ENCODE results near the gene PATL2.
"Not testable (repeated sequence)": the region's sequence is repeated elsewhere in the genome, so short reads cannot be mapped to it uniquely, and the experiment has no call there.

Gene PATL2

GRCh38 chr15:44647036-44647435 is 64.1 kb downstream of the PATL2 start:
- DNase-seq (ENCODE audit: low spot score), result no peak

GRCh38 chr15:44646460-44646859 is 64.7 kb downstream of the PATL2 start:
- DNase-seq (ENCODE audit: low spot score), result no peak

GRCh38 chr15:44641651-44642050 is 69.5 kb downstream of the PATL2 start:
- DNase-seq (ENCODE audit: low spot score), result no peak

GRCh38 chr15:44636976-44637375 is 74.1 kb downstream of the PATL2 start:
- no peak for DNase-seq (ENCODE audit: low spot score)

GRCh38 chr15:44633603-44634002 is 77.5 kb downstream of the PATL2 start:
- no peak for DNase-seq (ENCODE audit: low spot score)

- DNase-seq (ENCODE audit: low spot score), result not testable (repeated sequence)
These were observed 85.8 kb downstream of the PATL2 start for GRCh38 chr15:44625286-44625685.

- no peak for DNase-seq (ENCODE audit: low spot score)
These were observed 87.9 kb downstream of the PATL2 start for GRCh38 chr15:44623178-44623577.

GRCh38 chr15:44620081-44620480 is 91.0 kb downstream of the PATL2 start:
- DNase-seq (ENCODE audit: low spot score), result no peak

GRCh38 chr15:44616974-44617373 is 94.1 kb downstream of the PATL2 start:
- no peak for DNase-seq (ENCODE audit: low spot score)

All from hematopoietic multipotent progenitor cell treated with erythropoietin and hydrocortisone succinate and interleukin-3 and kit ligand, for 15 days (in vitro differentiated cells).